IMR-90 (cell line): ENCODE results near the gene HOXA7. TPM values are rescaled to one million over a fixed set of nuclear protein-coding genes. Genes with fewer than 3 reads are reported as not detected.

Experiments
- ATAC-seq: fragments of 200-7000 bp; cut with Tn5 transposase; 2 replicates; pipeline ENCODE4 v1.9.1; 2020; ENCODE audit warnings: low read depth, mild to moderate bottlenecking, moderate library complexity
- BruUV-seq: library from RNA; stranded (reverse); fragments of 400-500 nt; replicated peaks from 2 replicates; lab custom pipeline; 2021; lab: Mats Ljungman, UMichigan
- CTCF ChIA-PET: fragments of 300-600 bp; formaldehyde crosslinking; extraction: SDS; loops from one replicate; lab custom pipeline; 2021; ENCODE audit warnings: antibody characterized with exemption; lab: Yijun Ruan, JAX
- POLR2A ChIA-PET: fragments of 300-600 bp; sonication (Branson Sonifier 250); formaldehyde crosslinking; loops from one replicate; lab custom pipeline; 2022; ENCODE audit warnings: antibody characterized with exemption; ENCODE audit not compliant: unreplicated experiment; lab: Charles Lee
- DNase-seq: peaks from one replicate; pipeline ENCODE4 v3.0.0; 2013
- H2AFZ ChIP-seq: replicated peaks from 2 replicates; pipeline ENCODE3; 2013; ENCODE audit warnings: low read length, mild to moderate bottlenecking; ENCODE audit not compliant: poor library complexity
- H2AK5ac ChIP-seq: 2 replicates; pipeline ENCODE4 v1.6.1; 2013; ENCODE audit warnings: low read depth, low read length, inconsistent platforms
- H2AK9ac ChIP-seq: replicated peaks from 2 replicates; pipeline ENCODE3; 2013; ENCODE audit warnings: mild to moderate bottlenecking, low read depth, low read length, moderate library complexity; ENCODE audit not compliant: poor library complexity
- H2BK120ac ChIP-seq: 2 replicates; pipeline ENCODE4 v1.6.1; 2013; ENCODE audit warnings: low read depth, low read length, inconsistent platforms
- H2BK15ac ChIP-seq: 3 replicates; pipeline ENCODE4 v1.6.1; 2013; ENCODE audit warnings: low read depth, low read length, inconsistent platforms
- H2BK20ac ChIP-seq: 2 replicates; pipeline ENCODE4 v1.6.1; 2013; ENCODE audit warnings: low read depth, mild to moderate bottlenecking, inconsistent platforms, low read length, moderate library complexity
- H2BK5ac ChIP-seq: 2 replicates; pipeline ENCODE4 v1.6.1; 2013; ENCODE audit warnings: mild to moderate bottlenecking, low read depth, low read length, inconsistent platforms; ENCODE audit not compliant: poor library complexity, severe bottlenecking
- H3K14ac ChIP-seq: replicated peaks from 2 replicates; pipeline ENCODE4 v1.6.1; 2013; ENCODE audit warnings: low read depth, low read length, inconsistent platforms
- H3K18ac ChIP-seq: 2 replicates; pipeline ENCODE4 v1.6.1; 2013; ENCODE audit warnings: low read depth, low read length, control low read depth
- H3K23ac ChIP-seq: 2 replicates; pipeline ENCODE4 v1.6.1; 2013; ENCODE audit warnings: low read depth, low read length, inconsistent platforms
- H3K27ac ChIP-seq: 2 replicates; pipeline ENCODE4 v1.5.1; 2013; ENCODE audit warnings: mild to moderate bottlenecking, control low read depth, low read length; ENCODE audit not compliant: insufficient read depth
- H3K27me3 ChIP-seq: 2 replicates; pipeline ENCODE4 v1.6.1; 2013; ENCODE audit warnings: low read length; ENCODE audit not compliant: control insufficient read depth, insufficient read depth
- H3K36me3 ChIP-seq: 2 replicates; pipeline ENCODE4 v1.6.1; 2013; ENCODE audit warnings: low read length, mixed read lengths; ENCODE audit not compliant: control insufficient read depth, insufficient read depth
- H3K4ac ChIP-seq: 2 replicates; pipeline ENCODE4 v1.6.1; 2013; ENCODE audit warnings: low read depth, low read length, inconsistent platforms
- H3K4me1 ChIP-seq: 2 replicates; pipeline ENCODE4 v1.6.1; 2013; ENCODE audit warnings: low read length, mixed read lengths; ENCODE audit not compliant: control insufficient read depth, insufficient read depth
- H3K4me2 ChIP-seq: 2 replicates; pipeline ENCODE4 v1.6.1; 2013; ENCODE audit warnings: low read depth, mild to moderate bottlenecking, control low read depth, low read length, moderate library complexity
- H3K4me3 ChIP-seq: 2 replicates; pipeline ENCODE4 v1.5.1; 2013; ENCODE audit warnings: low read depth, mild to moderate bottlenecking, control low read depth, low read length, moderate library complexity; ENCODE audit not compliant: insufficient read depth
- H3K56ac ChIP-seq: 2 replicates; pipeline ENCODE4 v1.6.1; 2013; ENCODE audit warnings: low read length, inconsistent platforms; ENCODE audit not compliant: insufficient read depth; ENCODE audit errors: extremely low read depth
- H3K79me1 ChIP-seq, 2 experiments: 2 replicates each; pipeline ENCODE4 v1.6.1; 2013; ENCODE audit warnings: low read length in 2 of 2, inconsistent platforms in 1 of 2, low read depth in 1 of 2
- H3K9ac ChIP-seq: 2 replicates; pipeline ENCODE4 v1.6.1; 2013; ENCODE audit warnings: low read depth, low read length, control low read depth
- H3K9me1 ChIP-seq: 2 replicates; pipeline ENCODE4 v1.6.1; 2013; ENCODE audit warnings: low read length, inconsistent platforms; ENCODE audit not compliant: insufficient read depth
- H3K9me3 ChIP-seq: 2 replicates; pipeline ENCODE4 v1.6.1; 2013; ENCODE audit warnings: low read length; ENCODE audit not compliant: control insufficient read depth, insufficient read depth
- H4K20me1 ChIP-seq: 2 replicates; pipeline ENCODE4 v1.6.1; 2013; ENCODE audit warnings: low read length, inconsistent platforms; ENCODE audit not compliant: insufficient read depth
- H4K5ac ChIP-seq: 2 replicates; pipeline ENCODE4 v1.6.1; 2013; ENCODE audit warnings: mild to moderate bottlenecking, low read depth, low read length, control low read depth
- H4K8ac ChIP-seq, 2 experiments: 2 replicates each; pipeline ENCODE4 v1.6.1; 2013; ENCODE audit warnings: low read depth in 2 of 2, low read length in 2 of 2, control low read depth in 1 of 2, inconsistent platforms in 1 of 2
- H4K91ac ChIP-seq: 2 replicates; pipeline ENCODE4 v1.6.1; 2013; ENCODE audit warnings: low read depth, low read length, inconsistent platforms; ENCODE audit not compliant: insufficient read depth
- BHLHE40 ChIP-seq: fragments of 150-350 bp; IDR thresholded peaks from 2 replicates; pipeline ENCODE4 v1.6.1; 2016; ENCODE audit warnings: mild to moderate bottlenecking, low read depth, low read length
- CEBPB ChIP-seq: IDR thresholded peaks from 2 replicates; pipeline ENCODE4 v1.6.1; 2012; ENCODE audit warnings: low read depth, low read length, improper control_type of control experiment
- ELK1 ChIP-seq: fragments of 150-350 bp; IDR thresholded peaks from 2 replicates; pipeline ENCODE4 v1.6.1; 2016; ENCODE audit warnings: low read depth, mild to moderate bottlenecking, low read length, moderate library complexity, borderline replicate concordance
- MXI1 ChIP-seq: IDR thresholded peaks from 2 replicates; pipeline ENCODE4 v1.6.1; 2012; ENCODE audit warnings: low read depth, mild to moderate bottlenecking, low read length, moderate library complexity, borderline replicate concordance
- RAD21 ChIP-seq: IDR thresholded peaks from 2 replicates; pipeline ENCODE4 v1.6.1; 2012; ENCODE audit warnings: low read length, improper control_type of control experiment
- WGBS, 2 experiments: methylation state at CpG; one replicate each; pipeline versions ENCODE4 v1.1.5 to v1.1.7; 2013; ENCODE audit warnings: missing lambda C conversion rate in 2 of 2; ENCODE audit not compliant: insufficient read length in 1 of 2; ENCODE audit errors: extremely low coverage in 2 of 2; 5-methylcytosine and 5-hydroxymethylcytosine counted together
- dilution Hi-C: fragments of 300-500 bp; cut with HindIII; formaldehyde crosslinking; loops from one replicate; pipeline ENCODE4 v1.14.3; 2018; ENCODE audit warnings: low sequenced_read_pairs; ENCODE audit not compliant: unreplicated experiment
- in situ Hi-C: fragments of 300-500 bp; cut with MboI; formaldehyde crosslinking; loops from 3 replicates; pipeline ENCODE4 v1.14.3; 2019; ENCODE audit warnings: low sequenced_read_pairs, inconsistent platforms, mixed read lengths
- intact Hi-C: fragments of 100-400 bp; cut with micrococcal nuclease; formaldehyde crosslinking; loops from 2 replicates; pipeline ENCODE4 v1.10.0; 2022
- polyA plus RNA-seq, 3 experiments: library from polyadenylated mRNA; depleted of rRNA; stranded (reverse); fragments of >200 nt; gene quantifications; 2 replicates each; pipeline ENCODE4 v1.2.3, GENCODE V29; 2012; ENCODE audit warnings: low replicate concordance in 1 of 3
- total RNA-seq: library from RNA; depleted of rRNA; stranded (reverse); fragments of >200 nt; gene quantifications from 2 replicates; pipeline ENCODE4 v1.2.3, GENCODE V29; 2012

The HOXA7 gene
- total and polyA plus RNA-seq, 2 of the 4 experiments (the other 2 are of a cell fraction): 0.18 to 1.7 TPM

- peaks cover 9% of the 10 kb centered on the region; the same call in 1 of the 2 replicates for H4K20me1 ChIP-seq
- no peak overlapping the region for H3K23ac ChIP-seq
- no peak overlapping the region for H2AFZ ChIP-seq
- DNase-seq: no peak
- H3K4me2 ChIP-seq: no peak overlapping the region
- no peak overlapping the region for H2AK5ac ChIP-seq
- no peak overlapping the region for H3K9ac ChIP-seq
- H3K9me3 ChIP-seq: peaks cover 22% of the 10 kb centered on the region
- intact Hi-C loops (loop anchor here (10.0 kb wide), 1 partner anchor 1912 kb away; no protein-coding TSS in a partner anchor), in situ Hi-C loops (no loop called here), dilution Hi-C loops (no loop called here)
- no peak overlapping the region for H2BK15ac ChIP-seq
- no TSS peak for BruUV-seq
- ChIA-PET POLR2A (no interaction called here), CTCF (interaction anchor here (1.0 to 1.6 kb wide), 2 partner anchors 16 to 29 kb away, joined by 3 read pairs; no protein-coding TSS in a partner anchor)
- H3K56ac ChIP-seq: no peak overlapping the region
- H3K18ac ChIP-seq: no peak overlapping the region
- H4K91ac ChIP-seq: no peak overlapping the region
- H3K27me3 ChIP-seq: peaks cover 84% of the 10 kb centered on the region
- no peaks in the 10 kb centered on the region for H3K79me1 ChIP-seq
- H2BK5ac ChIP-seq: no peak overlapping the region
- no peak overlapping the region for H4K5ac ChIP-seq
- ATAC-seq: no peak
- H4K8ac ChIP-seq: no peak overlapping the region
- H3K9me1 ChIP-seq: no peaks in the 10 kb centered on the region
- 67% methylated on average over 6 of the region's 50 CpGs; no CpG with 5 or more reads in 1 of the 2 experiments for WGBS, 2 experiments
- H2BK20ac ChIP-seq: no peak overlapping the region
- no peak overlapping the region for H2BK120ac ChIP-seq
- TF ChIP-seq ELK1: no peak
- TF ChIP-seq BHLHE40: no peak
- TF ChIP-seq MXI1: no peak
- TF ChIP-seq RAD21: no peak
- TF ChIP-seq CEBPB: no peak
- no peak overlapping the region for H2AK9ac ChIP-seq
- H3K4me3 ChIP-seq: no peak overlapping the region
- no peak overlapping the region for H3K14ac ChIP-seq
- H3K4me1 ChIP-seq: no peaks in the 10 kb centered on the region
- no peak overlapping the region for H3K4ac ChIP-seq
- no peak overlapping the region for H3K27ac ChIP-seq
- no peaks in the 10 kb centered on the region for H3K36me3 ChIP-seq
Observed at GRCh38 chr7:27166531-27167505, 10.3 kb upstream of the HOXA7 start.
